Measurements from ENCODE around the gene PEX14. TPM values are rescaled to one million over a fixed set of nuclear protein-coding genes. Genes with fewer than 3 reads are reported as not detected.

PEX14 gene
- total and polyA plus RNA-seq, 5 donors: 17.5 to 24.6 (median 20.8) TPM

- Histone ChIP-seq H3K4me3 (ENCODE audit: low read length) (no peak overlapping the region), H3K9me3 (ENCODE audit: control insufficient read depth, low read length) (no peaks in the 10 kb centered on the region), H3K4me1 (ENCODE audit: control insufficient read depth, insufficient read depth, low read length) (no peaks in the 10 kb centered on the region), H3K27ac (ENCODE audit: low read length) (no peak overlapping the region), H3K27me3 (ENCODE audit: control insufficient read depth, insufficient read depth) (no peaks in the 10 kb centered on the region)
- DNase-seq: no peak
- WGBS: 99% methylated on average over 1 of the region's 1 CpG
- intact Hi-C loops (cut with DNase I): no loop called here
- no peak for ATAC-seq
Measured at GRCh38 chr1:10569531-10569930, 94.8 kb downstream of the PEX14 start.

DNA sequence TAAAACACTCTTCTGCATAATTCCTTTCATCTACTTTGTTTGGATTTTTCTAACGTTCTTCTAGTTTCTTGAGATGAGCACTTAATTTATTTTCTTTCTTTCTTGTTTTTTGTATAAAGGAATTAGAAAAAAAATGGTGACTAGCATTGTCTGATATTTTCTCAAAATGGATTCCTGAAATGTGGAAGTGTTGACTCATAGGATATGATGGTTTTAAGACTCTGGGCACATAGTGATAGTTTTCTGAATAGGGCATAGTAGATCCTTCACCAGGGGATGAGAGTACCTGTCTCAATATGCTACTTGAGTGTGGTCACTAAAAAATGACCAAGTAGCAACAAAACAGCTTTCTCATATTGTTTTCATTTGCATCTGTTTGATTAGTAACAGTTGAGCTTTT, 100.9 kb downstream of the PEX14 start:
- Histone ChIP-seq H3K27ac (ENCODE audit: low read length) (no peak overlapping the region), H3K4me1 (ENCODE audit: control insufficient read depth, insufficient read depth, low read length) (no peaks in the 10 kb centered on the region), H3K4me3 (ENCODE audit: low read length) (no peak overlapping the region), H3K27me3 (ENCODE audit: control insufficient read depth, insufficient read depth) (no peaks in the 10 kb centered on the region), H3K9me3 (ENCODE audit: control insufficient read depth, low read length) (no peaks in the 10 kb centered on the region)
- 69% methylated on average over 1 of the region's 1 CpG for WGBS
- no peak for DNase-seq
- intact Hi-C loops (cut with DNase I): loop anchor here in 1 of 4 donors (5.0 kb wide), 1 partner anchor 33 kb away; no protein-coding TSS in a partner anchor
- no peak for ATAC-seq

DNA sequence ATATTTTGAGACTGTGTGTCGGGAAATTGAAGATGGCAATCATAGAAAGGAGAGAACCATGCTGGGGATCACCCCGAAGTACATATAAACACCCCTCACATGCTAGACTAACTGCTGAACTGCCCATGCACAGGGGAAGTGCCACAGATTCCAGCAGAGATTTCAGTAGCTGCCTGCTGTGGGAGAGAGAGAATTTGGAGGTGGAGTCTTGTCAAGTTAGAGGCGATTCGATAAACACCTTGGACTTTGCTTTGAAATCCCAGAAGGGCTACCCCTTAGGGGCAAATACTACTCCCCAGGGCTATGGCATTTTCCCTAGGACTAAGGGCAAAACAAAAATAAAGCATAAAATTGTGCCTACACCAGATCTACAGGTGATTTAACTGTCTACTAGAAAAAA, 103.3 kb downstream of the PEX14 start:
- ATAC-seq: no peak
- 73% methylated on average over 4 of the region's 4 CpGs for WGBS

DNA sequence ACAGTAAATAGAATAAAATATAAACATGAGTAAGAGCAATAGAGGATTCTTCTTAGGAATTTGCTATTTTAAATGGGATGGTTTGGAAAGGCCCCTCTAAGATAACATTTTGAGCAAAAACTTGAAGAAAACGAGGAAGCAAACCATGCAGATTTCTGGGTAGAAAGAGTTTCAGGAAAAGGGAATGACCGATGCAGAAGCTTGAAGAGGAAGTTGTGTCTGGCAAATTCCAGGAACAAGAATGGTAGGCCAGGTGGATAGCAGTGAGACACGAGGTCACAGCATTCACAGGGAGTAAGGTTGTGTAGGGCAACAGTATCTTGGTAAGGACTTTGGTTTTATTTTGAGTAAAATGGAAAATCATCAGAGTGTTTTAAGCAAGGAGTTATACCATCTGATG, 108.9 kb downstream of the PEX14 start:
- Histone ChIP-seq H3K4me1 (ENCODE audit: control insufficient read depth, insufficient read depth, low read length) (no peaks in the 10 kb centered on the region), H3K4me3 (ENCODE audit: low read length) (no peak overlapping the region), H3K27ac (ENCODE audit: low read length) (no peak overlapping the region), H3K9me3 (ENCODE audit: control insufficient read depth, low read length) (no peaks in the 10 kb centered on the region), H3K27me3 (ENCODE audit: control insufficient read depth, insufficient read depth) (no peaks in the 10 kb centered on the region)
- intact Hi-C loops (cut with DNase I): no loop called here
- no peak for DNase-seq
- no peak for ATAC-seq
- 56% methylated on average over 3 of the region's 3 CpGs for WGBS

More for the DNA sequence above, 103.3 kb downstream of the PEX14 start:
- no peak overlapping the region for H3K27ac ChIP-seq (ENCODE audit: low read length)
- no peak overlapping the region for H3K4me3 ChIP-seq (ENCODE audit: low read length)
- no peaks in the 10 kb centered on the region for H3K9me3 ChIP-seq (ENCODE audit: control insufficient read depth, low read length)
- DNase-seq: no peak
- intact Hi-C loops (cut with DNase I): loop anchor here in 1 of 4 donors (5.0 kb wide), 1 partner anchor 36 kb away; no protein-coding TSS in a partner anchor
- H3K27me3 ChIP-seq (ENCODE audit: control insufficient read depth, insufficient read depth): no peaks in the 10 kb centered on the region
- no peaks in the 10 kb centered on the region for H3K4me1 ChIP-seq (ENCODE audit: control insufficient read depth, insufficient read depth, low read length)

DNA sequence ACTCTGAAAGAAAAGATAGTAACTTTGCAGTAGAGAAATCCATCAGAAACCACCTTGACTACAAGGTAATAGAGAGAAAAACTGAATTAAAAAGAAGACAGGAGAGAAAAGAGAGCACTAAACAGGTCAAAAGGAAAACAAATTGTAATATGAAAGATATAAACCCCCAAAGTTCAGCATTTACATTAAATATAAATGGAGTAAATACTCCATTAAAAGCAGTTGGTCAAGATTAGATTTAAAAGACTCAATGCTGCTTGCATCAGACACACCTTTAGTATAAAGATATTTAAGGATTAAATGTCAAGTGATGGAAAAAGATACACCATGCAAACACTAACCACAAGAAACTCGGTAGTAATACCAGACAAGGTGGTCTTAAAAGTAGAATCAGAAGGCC, 110.5 kb downstream of the PEX14 start:
- H3K4me1 ChIP-seq (ENCODE audit: control insufficient read depth, insufficient read depth, low read length): no peaks in the 10 kb centered on the region
- ATAC-seq (no peak), DNase-seq (no peak)
- H3K27me3 ChIP-seq (ENCODE audit: control insufficient read depth, insufficient read depth): no peaks in the 10 kb centered on the region
- intact Hi-C loops (cut with DNase I): no loop called here
- H3K27ac ChIP-seq (ENCODE audit: low read length): no peak overlapping the region
- no peak overlapping the region for H3K4me3 ChIP-seq (ENCODE audit: low read length)
- no peaks in the 10 kb centered on the region for H3K9me3 ChIP-seq (ENCODE audit: control insufficient read depth, low read length)
- 94% methylated on average over 1 of the region's 1 CpG for WGBS

DNA sequence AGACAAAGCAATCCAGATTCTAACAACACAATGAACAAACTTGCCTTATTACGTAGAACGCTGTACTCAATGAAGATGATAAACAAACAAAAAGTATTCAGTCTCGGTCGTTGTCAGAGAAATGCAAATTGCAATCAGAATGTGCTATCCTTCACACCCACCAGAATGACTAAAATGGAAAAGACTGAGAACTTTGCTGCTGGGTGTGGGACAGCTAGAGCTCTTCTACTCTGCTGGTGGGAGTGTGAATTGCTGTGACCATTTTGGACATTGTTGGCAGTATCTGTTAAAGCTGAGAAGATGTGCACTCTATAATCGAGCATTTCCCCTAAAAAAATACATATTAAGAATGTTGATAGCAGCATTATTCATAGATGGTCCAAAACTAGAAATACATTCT, 111.4 kb downstream of the PEX14 start:
- intact Hi-C loops (cut with DNase I): no loop called here
- Histone ChIP-seq H3K9me3 (ENCODE audit: control insufficient read depth, low read length) (no peaks in the 10 kb centered on the region), H3K27me3 (ENCODE audit: control insufficient read depth, insufficient read depth) (no peaks in the 10 kb centered on the region), H3K4me3 (ENCODE audit: low read length) (no peak overlapping the region), H3K27ac (ENCODE audit: low read length) (no peak overlapping the region), H3K4me1 (ENCODE audit: control insufficient read depth, insufficient read depth, low read length) (no peaks in the 10 kb centered on the region)
- ATAC-seq: no peak
- WGBS: 91% methylated on average over 5 of the region's 5 CpGs
- DNase-seq: no peak

DNA sequence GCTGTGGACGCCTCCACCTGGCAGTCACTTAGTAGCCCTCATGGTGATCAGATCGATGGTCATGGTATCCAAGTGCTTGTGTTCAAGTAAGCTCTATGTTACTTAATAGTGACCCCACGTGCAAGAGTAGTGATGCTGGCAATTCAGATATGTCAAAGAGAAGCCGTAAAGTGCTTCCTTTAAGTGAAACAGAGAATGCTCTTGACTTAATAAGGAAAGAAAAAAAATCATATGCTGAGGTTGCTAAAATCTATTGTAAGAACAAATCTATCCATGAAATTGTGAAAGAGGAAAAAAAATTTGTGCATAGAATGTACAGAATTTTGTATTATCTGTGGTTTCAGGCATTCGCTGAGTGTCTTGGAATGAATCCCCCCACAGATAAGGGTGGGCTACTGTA, 113.9 kb downstream of the PEX14 start:
- DNase-seq (no peak), ATAC-seq (no peak)
- no peaks in the 10 kb centered on the region for H3K27me3 ChIP-seq (ENCODE audit: control insufficient read depth, insufficient read depth)
- no peak overlapping the region for H3K4me3 ChIP-seq (ENCODE audit: low read length)
- intact Hi-C loops (cut with DNase I): no loop called here
- H3K4me1 ChIP-seq (ENCODE audit: control insufficient read depth, insufficient read depth, low read length): no peaks in the 10 kb centered on the region
- 94% methylated on average over 5 of the region's 5 CpGs for WGBS
- H3K9me3 ChIP-seq (ENCODE audit: control insufficient read depth, low read length): no peaks in the 10 kb centered on the region
- no peak overlapping the region for H3K27ac ChIP-seq (ENCODE audit: low read length)

DNA sequence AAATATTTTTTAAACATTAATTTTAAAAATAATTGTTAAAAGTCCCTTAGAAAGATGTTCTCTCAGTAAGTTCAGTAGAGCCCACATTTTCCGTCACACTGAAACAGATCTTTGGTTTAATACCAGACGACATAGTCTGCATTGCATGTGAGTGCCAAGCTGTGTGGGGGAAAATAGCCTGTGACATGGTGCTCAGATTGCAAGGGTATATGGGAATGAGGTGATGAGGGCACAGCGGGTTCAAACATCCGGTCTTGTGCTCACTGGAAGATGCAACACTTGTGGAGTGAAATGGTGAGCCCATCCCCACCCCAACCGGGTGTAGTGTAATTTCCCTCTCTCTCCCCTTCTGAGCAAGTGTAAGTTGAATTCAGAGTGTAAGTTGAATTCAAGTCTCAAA, 114.3 kb downstream of the PEX14 start:
- DNase-seq (no peak), ATAC-seq (no peak)
- Histone ChIP-seq H3K27ac (ENCODE audit: low read length) (no peak overlapping the region), H3K9me3 (ENCODE audit: control insufficient read depth, low read length) (no peaks in the 10 kb centered on the region), H3K4me1 (ENCODE audit: control insufficient read depth, insufficient read depth, low read length) (no peaks in the 10 kb centered on the region), H3K4me3 (ENCODE audit: low read length) (no peak overlapping the region), H3K27me3 (ENCODE audit: control insufficient read depth, insufficient read depth) (no peaks in the 10 kb centered on the region)
- WGBS: 97% methylated on average over 5 of the region's 5 CpGs
- intact Hi-C loops (cut with DNase I): no loop called here

- WGBS: 66% methylated on average over 4 of the region's 4 CpGs
- Histone ChIP-seq H3K27me3 (ENCODE audit: control insufficient read depth, insufficient read depth) (no peaks in the 10 kb centered on the region), H3K27ac (ENCODE audit: low read length) (no peak overlapping the region), H3K4me1 (ENCODE audit: control insufficient read depth, insufficient read depth, low read length) (peaks cover 2% of the 10 kb centered on the region), H3K9me3 (ENCODE audit: control insufficient read depth, low read length) (no peaks in the 10 kb centered on the region), H3K4me3 (ENCODE audit: low read length) (no peak overlapping the region)
- ATAC-seq (no peak), DNase-seq (no peak)
- intact Hi-C loops (cut with DNase I): no loop called here
Measured at GRCh38 chr1:10591010-10591409, 116.3 kb downstream of the PEX14 start.

- no peak for DNase-seq
- WGBS: 63% methylated on average over 5 of the region's 5 CpGs
- ATAC-seq: no peak
- Histone ChIP-seq H3K4me3 (ENCODE audit: low read length) (no peak overlapping the region), H3K27me3 (ENCODE audit: control insufficient read depth, insufficient read depth) (no peaks in the 10 kb centered on the region), H3K4me1 (ENCODE audit: control insufficient read depth, insufficient read depth, low read length) (peaks cover 5% of the 10 kb centered on the region), H3K9me3 (ENCODE audit: control insufficient read depth, low read length) (no peaks in the 10 kb centered on the region), H3K27ac (ENCODE audit: low read length) (no peak overlapping the region)
- intact Hi-C loops (cut with DNase I): no loop called here
Measured at GRCh38 chr1:10592373-10592772, 117.6 kb downstream of the PEX14 start.

GRCh38 chr1:10593750-10594149, 119.0 kb downstream of the PEX14 start:
- Histone ChIP-seq H3K27ac (ENCODE audit: low read length) (no peak overlapping the region), H3K27me3 (ENCODE audit: control insufficient read depth, insufficient read depth) (no peaks in the 10 kb centered on the region), H3K9me3 (ENCODE audit: control insufficient read depth, low read length) (no peaks in the 10 kb centered on the region), H3K4me1 (ENCODE audit: control insufficient read depth, insufficient read depth, low read length) (peaks cover 11% of the 10 kb centered on the region), H3K4me3 (ENCODE audit: low read length) (no peak overlapping the region)
- WGBS: 95% methylated on average over 11 of the region's 11 CpGs
- intact Hi-C loops (cut with DNase I): no loop called here
- ATAC-seq (no peak), DNase-seq (no peak)

GRCh38 chr1:10594595-10595223, 120.0 kb downstream of the PEX14 start:
- H3K27ac ChIP-seq (ENCODE audit: low read length): no peak overlapping the region
- no peak for DNase-seq
- no peaks in the 10 kb centered on the region for H3K9me3 ChIP-seq (ENCODE audit: control insufficient read depth, low read length)
- WGBS: 73% methylated on average over 9 of the region's 9 CpGs
- peaks cover 11% of the 10 kb centered on the region for H3K4me1 ChIP-seq (ENCODE audit: control insufficient read depth, insufficient read depth, low read length)
- H3K4me3 ChIP-seq (ENCODE audit: low read length): no peak overlapping the region
- H3K27me3 ChIP-seq (ENCODE audit: control insufficient read depth, insufficient read depth): no peaks in the 10 kb centered on the region
- intact Hi-C loops (cut with DNase I): no loop called here
- no peak for ATAC-seq
